Measurements from ENCODE around the gene POC1A.
"Not testable (repeated sequence)": the region's sequence is repeated elsewhere in the genome, so short reads cannot be mapped to it uniquely, and the experiment has no call there.

GRCh38 chr3:52043039-52043438 is 111.2 kb downstream of the POC1A start:
- TF ChIP-seq CTCF (conservative IDR thresholded peaks at IDR 0.05); ZFX (IDR thresholded peaks at IDR 0.05): not testable (repeated sequence)

Data from C4-2B (cell line).